ENCODE measurements around the gene PLCL1.

DNA sequence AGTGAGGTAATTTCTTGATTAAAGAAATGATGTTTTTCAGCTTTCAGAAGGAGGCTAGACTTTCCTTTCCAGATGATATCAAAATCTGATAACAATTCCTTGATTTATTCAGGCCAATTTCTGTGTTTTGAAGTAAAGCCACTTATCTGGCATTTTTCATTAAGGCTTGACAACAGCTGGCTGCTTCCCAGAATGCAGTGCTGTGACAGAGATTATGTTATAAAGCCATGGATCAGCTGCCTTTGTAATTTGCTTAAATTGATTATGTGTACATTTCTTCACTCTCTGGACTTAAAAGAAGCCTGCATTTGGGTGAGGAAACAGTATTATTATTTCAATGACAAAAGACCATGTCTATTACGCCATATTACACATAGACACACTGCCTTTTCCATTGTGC lies 136.0 kb downstream of the PLCL1 start:
- no peak for TF ChIP-seq EZH2 (IDR thresholded peaks at IDR 0.05; ENCODE audit: borderline replicate concordance, low read length)
- TF ChIP-seq, protein P1, sequence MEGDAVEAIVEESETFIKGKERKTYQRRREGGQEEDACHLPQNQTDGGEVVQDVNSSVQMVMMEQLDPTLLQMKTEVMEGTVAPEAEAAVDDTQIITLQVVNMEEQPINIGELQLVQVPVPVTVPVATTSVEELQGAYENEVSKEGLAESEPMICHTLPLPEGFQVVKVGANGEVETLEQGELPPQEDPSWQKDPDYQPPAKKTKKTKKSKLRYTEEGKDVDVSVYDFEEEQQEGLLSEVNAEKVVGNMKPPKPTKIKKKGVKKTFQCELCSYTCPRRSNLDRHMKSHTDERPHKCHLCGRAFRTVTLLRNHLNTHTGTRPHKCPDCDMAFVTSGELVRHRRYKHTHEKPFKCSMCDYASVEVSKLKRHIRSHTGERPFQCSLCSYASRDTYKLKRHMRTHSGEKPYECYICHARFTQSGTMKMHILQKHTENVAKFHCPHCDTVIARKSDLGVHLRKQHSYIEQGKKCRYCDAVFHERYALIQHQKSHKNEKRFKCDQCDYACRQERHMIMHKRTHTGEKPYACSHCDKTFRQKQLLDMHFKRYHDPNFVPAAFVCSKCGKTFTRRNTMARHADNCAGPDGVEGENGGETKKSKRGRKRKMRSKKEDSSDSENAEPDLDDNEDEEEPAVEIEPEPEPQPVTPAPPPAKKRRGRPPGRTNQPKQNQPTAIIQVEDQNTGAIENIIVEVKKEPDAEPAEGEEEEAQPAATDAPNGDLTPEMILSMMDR (conservative IDR thresholded peaks at IDR 0.05 in 1 of 2, IDR thresholded peaks at IDR 0.05 in 1 of 2; ENCODE audit: extremely low read depth in 1 of 2, insufficient read depth in 1 of 2, low read depth in 1 of 2, low read length in 2 of 2): no peak
